Loucy (cell line): Measurements from ENCODE around the gene DLGAP1.

Experiments
- H2AFZ ChIP-seq: fragments of 200-600 bp; sonication (generic); 2 replicates; pipeline ENCODE4 v1.6.0; 2016; ENCODE audit warnings: antibody characterized with exemption, mild to moderate bottlenecking, low read length, moderate library complexity
- H3F3A ChIP-seq: fragments of 200-600 bp; 2 replicates; pipeline ENCODE4 v1.6.0; 2016; ENCODE audit warnings: antibody characterized with exemption, low read depth, mild to moderate bottlenecking
- H3K27me3 ChIP-seq: fragments of 200-600 bp; sonication (generic); 2 replicates; pipeline ENCODE4 v1.6.1; 2014; ENCODE audit warnings: low read length, mild to moderate bottlenecking; ENCODE audit not compliant: insufficient read depth, poor library complexity, severe bottlenecking
- H3K36me3 ChIP-seq: fragments of 200-600 bp; sonication (generic); 2 replicates; pipeline ENCODE4 v1.6.1; 2016; ENCODE audit warnings: low read length; ENCODE audit not compliant: insufficient read depth
- H3K4me1 ChIP-seq: fragments of 200-600 bp; sonication (generic); 2 replicates; pipeline ENCODE4 v1.5.1; 2014; ENCODE audit warnings: low read length, mild to moderate bottlenecking; ENCODE audit not compliant: insufficient read depth, poor library complexity, severe bottlenecking
- H3K4me2 ChIP-seq: fragments of 200-600 bp; sonication (generic); 2 replicates; pipeline ENCODE4 v1.6.0; 2014; ENCODE audit warnings: antibody characterized with exemption, low read length, low read depth, mild to moderate bottlenecking; ENCODE audit not compliant: poor library complexity, severe bottlenecking
- H3K4me3 ChIP-seq: fragments of 200-600 bp; sonication (generic); 2 replicates; pipeline ENCODE4 v1.5.1; 2014; ENCODE audit warnings: low read length, mild to moderate bottlenecking, mixed read lengths; ENCODE audit not compliant: poor library complexity, severe bottlenecking
- H3K79me2 ChIP-seq: fragments of 200-600 bp; sonication (generic); 2 replicates; pipeline ENCODE4 v1.6.1; 2014; ENCODE audit warnings: low read length; ENCODE audit not compliant: insufficient read depth
- H3K9ac ChIP-seq: fragments of 200-600 bp; sonication (generic); 2 replicates; pipeline ENCODE4 v1.6.0; 2014; ENCODE audit warnings: mild to moderate bottlenecking, low read depth, low read length, moderate library complexity; ENCODE audit not compliant: poor library complexity, severe bottlenecking
- H3K9me2 ChIP-seq: fragments of 200-600 bp; sonication (generic); replicated peaks from 2 replicates; pipeline ENCODE4 v1.6.1; 2016; ENCODE audit warnings: low read depth, low read length, mixed read lengths
- H3K9me3 ChIP-seq: fragments of 200-600 bp; sonication (generic); 2 replicates; pipeline ENCODE4 v1.6.1; 2014; ENCODE audit warnings: mild to moderate bottlenecking, antibody characterized with exemption, low read length, low read depth; ENCODE audit not compliant: insufficient read depth
- H4K20me1 ChIP-seq: fragments of 200-600 bp; sonication (generic); 2 replicates; pipeline ENCODE4 v1.6.0; 2014; ENCODE audit warnings: antibody characterized with exemption, low read length, mild to moderate bottlenecking; ENCODE audit not compliant: insufficient read depth, poor library complexity, severe bottlenecking
- EZH2phosphoT487 ChIP-seq: fragments of 200-600 bp; IDR thresholded peaks from 2 replicates; pipeline ENCODE4 v1.6.1; 2018; ENCODE audit warnings: antibody characterized with exemption, mild to moderate bottlenecking, moderate library complexity, borderline replicate concordance
- TF ChIP-seq, protein P1 (sequence below): fragments of 200-600 bp; sonication (generic); conservative IDR thresholded peaks from 2 replicates; pipeline ENCODE4 v1.5.1; 2014; ENCODE audit warnings: mild to moderate bottlenecking, antibody characterized with exemption, low read length

Gene DLGAP1

DNA sequence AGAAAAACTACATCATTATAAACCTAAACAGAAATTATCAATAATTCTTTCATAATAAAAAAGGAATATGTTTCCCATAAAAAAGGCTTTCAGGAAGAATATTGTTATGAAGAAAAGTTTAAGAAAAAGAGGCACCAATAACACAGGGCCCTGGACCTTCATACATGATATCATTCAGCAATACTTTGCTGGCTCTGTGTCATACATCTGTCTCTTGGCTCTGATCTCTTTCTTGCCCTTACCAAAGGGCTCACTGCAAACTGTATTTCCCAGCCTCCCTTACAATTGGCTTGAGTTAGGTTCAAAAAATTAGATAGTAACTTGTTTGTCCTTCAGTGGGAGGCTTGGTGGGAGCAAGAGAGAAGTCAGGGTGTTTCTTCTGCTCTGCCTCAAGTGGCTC, 506.1 kb downstream of the DLGAP1 start:
- TF ChIP-seq, protein P1, sequence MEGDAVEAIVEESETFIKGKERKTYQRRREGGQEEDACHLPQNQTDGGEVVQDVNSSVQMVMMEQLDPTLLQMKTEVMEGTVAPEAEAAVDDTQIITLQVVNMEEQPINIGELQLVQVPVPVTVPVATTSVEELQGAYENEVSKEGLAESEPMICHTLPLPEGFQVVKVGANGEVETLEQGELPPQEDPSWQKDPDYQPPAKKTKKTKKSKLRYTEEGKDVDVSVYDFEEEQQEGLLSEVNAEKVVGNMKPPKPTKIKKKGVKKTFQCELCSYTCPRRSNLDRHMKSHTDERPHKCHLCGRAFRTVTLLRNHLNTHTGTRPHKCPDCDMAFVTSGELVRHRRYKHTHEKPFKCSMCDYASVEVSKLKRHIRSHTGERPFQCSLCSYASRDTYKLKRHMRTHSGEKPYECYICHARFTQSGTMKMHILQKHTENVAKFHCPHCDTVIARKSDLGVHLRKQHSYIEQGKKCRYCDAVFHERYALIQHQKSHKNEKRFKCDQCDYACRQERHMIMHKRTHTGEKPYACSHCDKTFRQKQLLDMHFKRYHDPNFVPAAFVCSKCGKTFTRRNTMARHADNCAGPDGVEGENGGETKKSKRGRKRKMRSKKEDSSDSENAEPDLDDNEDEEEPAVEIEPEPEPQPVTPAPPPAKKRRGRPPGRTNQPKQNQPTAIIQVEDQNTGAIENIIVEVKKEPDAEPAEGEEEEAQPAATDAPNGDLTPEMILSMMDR = no peak
- no peak for TF ChIP-seq EZH2phosphoT487
- Histone ChIP-seq H3K9me2 (no peaks in the 10 kb centered on the region), H3K9me3 (no peaks in the 10 kb centered on the region), H3K4me3 (no peak overlapping the region), H3K4me1 (no peaks in the 10 kb centered on the region), H3K36me3 (no peaks in the 10 kb centered on the region), H3F3A (no peaks in the 10 kb centered on the region), H3K79me2 (no peaks in the 10 kb centered on the region), H3K9ac (no peak overlapping the region), H3K4me2 (no peak overlapping the region), H3K27me3 (no peaks in the 10 kb centered on the region), H4K20me1 (no peaks in the 10 kb centered on the region), H2AFZ (no peak overlapping the region)

DNA sequence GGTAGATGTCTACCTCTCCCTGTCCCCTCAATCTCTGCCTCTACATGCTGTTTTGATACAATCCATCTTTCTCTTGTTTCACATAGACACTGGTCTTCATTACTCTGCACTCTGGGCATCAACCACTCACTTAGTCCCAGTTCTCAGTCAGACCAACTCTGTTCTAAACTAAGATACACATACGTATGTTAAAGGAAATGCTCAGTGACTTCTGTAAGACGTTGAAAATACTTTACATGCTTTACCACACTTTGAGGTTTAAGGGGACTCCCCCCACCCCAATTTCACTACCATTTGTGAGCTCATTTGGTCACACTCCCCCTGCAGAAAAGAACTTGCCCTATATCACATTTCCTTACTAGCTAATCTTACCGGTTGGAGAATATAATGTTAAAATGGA, 507.7 kb downstream of the DLGAP1 start:
- Histone ChIP-seq H3K4me1 (no peaks in the 10 kb centered on the region), H4K20me1 (no peaks in the 10 kb centered on the region), H3F3A (no peaks in the 10 kb centered on the region), H3K4me3 (no peak overlapping the region), H3K27me3 (no peaks in the 10 kb centered on the region), H3K9ac (no peak overlapping the region), H3K9me2 (no peaks in the 10 kb centered on the region), H2AFZ (no peak overlapping the region), H3K79me2 (no peaks in the 10 kb centered on the region), H3K36me3 (no peaks in the 10 kb centered on the region), H3K4me2 (no peak overlapping the region), H3K9me3 (no peaks in the 10 kb centered on the region)
- TF ChIP-seq EZH2phosphoT487 = no peak
- TF ChIP-seq, protein P1 = no peak

DNA sequence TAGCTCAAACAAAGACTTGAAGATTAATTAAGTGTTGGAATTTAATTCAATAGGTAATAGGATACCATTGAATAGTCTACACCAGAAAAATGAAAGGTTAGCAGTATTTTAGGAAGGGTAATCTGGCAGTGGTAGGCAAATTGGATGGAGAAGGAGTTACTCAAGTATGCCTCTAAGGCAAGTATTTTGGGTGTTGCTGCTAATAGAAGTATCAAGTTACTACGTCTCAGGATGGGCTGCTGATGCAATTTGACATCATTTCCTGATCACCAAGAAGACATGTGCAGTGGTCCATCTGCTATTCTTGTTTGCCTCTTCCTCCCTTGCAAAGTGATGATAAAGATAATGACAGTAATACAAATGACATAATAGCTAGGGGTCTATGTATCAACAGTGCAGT, 519.8 kb downstream of the DLGAP1 start:
- peaks cover 3% of the 10 kb centered on the region; the same call in 1 of the 2 replicates for H3K9me3 ChIP-seq
- no peaks in the 10 kb centered on the region for H3K79me2 ChIP-seq
- TF ChIP-seq, protein P1 = no peak
- TF ChIP-seq EZH2phosphoT487 = no peak
- no peaks in the 10 kb centered on the region for H3F3A ChIP-seq
- no peaks in the 10 kb centered on the region for H3K36me3 ChIP-seq
- no peak overlapping the region for H2AFZ ChIP-seq
- no peak overlapping the region for H3K4me2 ChIP-seq
- H3K9me2 ChIP-seq = no peaks in the 10 kb centered on the region
- no peak overlapping the region for H3K9ac ChIP-seq
- H3K4me3 ChIP-seq = no peak overlapping the region
- no peaks in the 10 kb centered on the region for H3K4me1 ChIP-seq
- H3K27me3 ChIP-seq = no peaks in the 10 kb centered on the region
- no peaks in the 10 kb centered on the region for H4K20me1 ChIP-seq
